NCI-H2227 treated with DMSO at 0.1 percent for 48 hours (cell line): Measurements from ENCODE around the gene NTM.
"Not testable (repeated sequence)": the region's sequence is repeated elsewhere in the genome, so short reads cannot be mapped to it uniquely, and the experiment has no call there.

ENCODE experiments used
- DNase-seq: peaks from one replicate; lab custom pipeline; 2025; lab: John Stamatoyannopoulos, UW

Gene NTM

DNA sequence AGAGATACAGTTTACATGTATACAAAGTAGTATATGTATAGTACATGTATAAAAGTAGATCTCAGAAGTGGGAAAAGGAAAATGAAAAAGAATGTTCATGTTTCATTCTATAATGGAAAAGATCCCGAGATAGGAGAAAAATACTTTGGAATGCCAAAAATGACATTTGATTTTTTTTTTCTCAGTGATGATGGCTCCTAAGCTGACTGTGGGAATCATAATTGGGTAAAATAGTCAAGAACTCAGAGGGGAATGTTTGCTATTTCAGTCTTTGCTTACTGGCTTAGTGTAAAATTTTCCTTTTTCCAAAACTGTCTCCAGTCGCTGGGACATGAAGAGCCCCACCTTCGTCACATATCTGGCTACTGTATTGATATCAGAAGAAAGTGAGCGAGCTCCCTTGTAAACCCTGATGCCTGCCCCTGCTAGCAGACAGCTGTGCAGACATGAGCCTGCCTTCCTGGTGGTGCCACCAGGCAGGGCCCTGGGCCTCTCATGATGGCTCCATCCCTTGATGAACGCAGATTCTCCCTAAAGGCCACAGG is 944.6 kb downstream of the NTM start:
- no peak for DNase-seq

- DNase-seq: no peak
Measured at GRCh38 chr11:132315696-132316095, 945.3 kb downstream of the NTM start.

- no peak for DNase-seq
Measured at GRCh38 chr11:132318421-132319157, 948.2 kb downstream of the NTM start.

DNA sequence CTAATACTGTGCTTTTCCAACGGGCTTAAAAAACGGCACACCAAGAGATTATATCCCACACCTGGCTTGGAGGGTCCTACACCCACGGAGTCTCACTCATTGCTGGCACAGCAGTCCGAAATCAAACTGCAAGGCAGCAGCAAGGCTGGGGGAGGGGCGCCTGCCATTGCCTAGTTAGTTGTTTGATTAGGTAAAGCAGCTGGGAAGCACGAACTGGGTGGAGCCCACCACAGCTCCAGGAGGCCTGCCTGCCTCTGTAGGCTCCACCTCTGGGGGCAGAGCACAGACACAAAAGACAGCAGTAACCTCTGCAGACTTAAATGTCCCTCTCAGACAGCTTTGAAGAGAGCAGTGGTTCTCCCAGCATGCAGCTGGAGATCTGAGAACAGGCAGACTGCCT is 949.0 kb downstream of the NTM start:
- not testable (repeated sequence) for DNase-seq

GRCh38 chr11:132330515-132330914 is 960.1 kb downstream of the NTM start:
- peak; percentile 3 for DNase-seq

DNA sequence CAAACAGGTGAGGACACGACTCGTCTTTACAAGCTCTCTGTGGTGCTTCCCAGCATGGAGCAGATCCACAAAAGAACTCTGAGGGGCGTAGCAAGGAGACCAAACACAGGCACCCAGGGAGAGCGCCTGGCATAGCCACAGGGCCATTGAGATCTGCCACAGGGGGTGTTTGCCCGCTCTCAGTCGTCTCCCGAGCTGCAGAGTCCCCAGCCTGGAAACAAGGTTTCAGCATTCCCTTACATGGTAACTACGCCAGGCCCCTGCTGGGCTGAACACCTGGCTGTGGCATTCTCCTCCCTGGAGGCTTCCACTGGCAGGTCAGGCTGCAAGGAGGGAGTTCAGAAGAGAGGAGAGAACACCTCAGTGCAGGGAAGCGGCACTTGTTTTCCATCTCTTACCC is 962.1 kb downstream of the NTM start:
- DNase-seq: no peak

GRCh38 chr11:132334769-132335280 is 964.4 kb downstream of the NTM start:
- DNase-seq: no peak

GRCh38 chr11:132335311-132335710 is 964.9 kb downstream of the NTM start:
- DNase-seq: no peak

- no peak for DNase-seq
Measured at GRCh38 chr11:132336781-132337535, 966.5 kb downstream of the NTM start.

DNA sequence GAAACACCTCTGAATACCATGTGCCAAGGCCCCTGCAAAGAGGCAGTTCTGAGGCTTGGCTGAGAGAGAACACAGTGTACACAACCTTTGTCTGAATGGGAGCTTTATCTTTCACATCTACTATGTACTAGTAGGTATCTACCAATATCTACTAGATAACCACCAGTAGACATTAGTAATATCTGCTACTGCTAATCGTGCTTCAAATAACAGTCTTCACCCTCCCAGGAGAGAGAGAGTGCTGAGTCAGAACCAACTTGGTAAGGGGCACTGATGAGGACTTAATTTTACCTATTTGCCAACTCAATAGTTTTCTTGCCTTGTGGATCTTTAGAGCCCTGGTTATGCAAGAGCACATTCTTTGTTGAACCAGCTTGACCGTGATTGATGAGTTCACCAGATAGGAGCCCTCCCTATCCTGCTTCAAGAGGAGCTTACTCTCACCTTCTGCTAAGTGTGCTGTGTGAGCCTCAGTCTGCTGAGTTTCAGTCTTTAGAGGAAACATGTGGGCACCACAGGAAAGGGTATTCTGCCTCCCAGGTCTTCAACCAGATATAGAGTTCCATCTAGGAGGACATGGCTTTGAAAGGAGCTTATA is 967.5 kb downstream of the NTM start:
- DNase-seq: no peak

DNA sequence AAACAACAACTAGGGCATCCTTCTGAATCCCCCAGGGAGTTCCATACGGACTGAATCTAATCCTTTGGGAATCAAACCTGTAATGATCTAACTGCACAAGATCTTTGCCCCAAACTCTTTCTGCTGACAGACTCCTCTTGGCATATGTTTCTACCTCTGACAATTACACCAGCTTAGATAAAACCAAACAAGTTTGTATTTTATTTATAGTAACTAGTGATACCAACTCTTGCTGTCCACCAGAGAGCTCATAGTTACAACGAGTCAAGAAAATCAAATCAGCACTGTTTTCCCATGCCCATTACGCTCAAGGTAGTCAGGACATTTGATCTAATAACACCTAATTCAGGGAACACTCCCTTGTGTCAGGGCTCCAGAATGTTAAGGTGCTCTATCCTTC is 972.0 kb downstream of the NTM start:
- no peak for DNase-seq

DNA sequence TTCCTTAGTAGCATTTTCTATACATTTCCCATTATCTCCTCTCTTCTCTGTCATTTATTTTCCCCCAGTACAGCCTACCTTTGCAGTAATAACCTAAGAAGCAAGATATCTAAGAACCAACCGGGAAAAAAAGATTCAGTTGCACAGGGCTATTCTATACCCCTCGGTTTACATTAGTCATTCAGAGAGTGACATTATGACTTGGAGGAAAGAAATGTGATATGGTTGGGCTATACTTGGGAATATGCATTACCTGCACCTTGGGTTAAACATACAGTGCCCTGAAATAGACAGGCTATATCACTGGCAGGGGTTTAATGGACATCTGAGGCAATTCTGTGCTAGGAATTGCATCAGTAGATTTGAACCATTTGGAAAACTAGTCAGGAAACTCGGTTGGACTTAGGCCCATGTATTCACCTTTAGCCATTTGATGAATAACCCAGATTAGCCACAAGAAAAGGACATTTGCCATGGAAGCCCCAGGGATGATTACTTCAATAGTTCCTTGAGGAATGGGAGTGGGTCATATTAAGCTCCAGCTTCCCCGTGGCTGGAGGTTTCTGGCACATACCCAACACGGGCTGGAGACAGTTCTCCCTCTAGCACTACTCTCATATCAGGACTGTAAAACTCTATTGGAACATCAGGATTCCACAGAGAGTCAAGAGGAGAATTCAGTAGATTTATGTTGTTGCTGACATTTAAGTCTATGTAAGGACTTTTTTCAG is 973.2 kb downstream of the NTM start:
- DNase-seq: no peak

GRCh38 chr11:132346558-132347148 is 976.2 kb downstream of the NTM start:
- DNase-seq: no peak

DNA sequence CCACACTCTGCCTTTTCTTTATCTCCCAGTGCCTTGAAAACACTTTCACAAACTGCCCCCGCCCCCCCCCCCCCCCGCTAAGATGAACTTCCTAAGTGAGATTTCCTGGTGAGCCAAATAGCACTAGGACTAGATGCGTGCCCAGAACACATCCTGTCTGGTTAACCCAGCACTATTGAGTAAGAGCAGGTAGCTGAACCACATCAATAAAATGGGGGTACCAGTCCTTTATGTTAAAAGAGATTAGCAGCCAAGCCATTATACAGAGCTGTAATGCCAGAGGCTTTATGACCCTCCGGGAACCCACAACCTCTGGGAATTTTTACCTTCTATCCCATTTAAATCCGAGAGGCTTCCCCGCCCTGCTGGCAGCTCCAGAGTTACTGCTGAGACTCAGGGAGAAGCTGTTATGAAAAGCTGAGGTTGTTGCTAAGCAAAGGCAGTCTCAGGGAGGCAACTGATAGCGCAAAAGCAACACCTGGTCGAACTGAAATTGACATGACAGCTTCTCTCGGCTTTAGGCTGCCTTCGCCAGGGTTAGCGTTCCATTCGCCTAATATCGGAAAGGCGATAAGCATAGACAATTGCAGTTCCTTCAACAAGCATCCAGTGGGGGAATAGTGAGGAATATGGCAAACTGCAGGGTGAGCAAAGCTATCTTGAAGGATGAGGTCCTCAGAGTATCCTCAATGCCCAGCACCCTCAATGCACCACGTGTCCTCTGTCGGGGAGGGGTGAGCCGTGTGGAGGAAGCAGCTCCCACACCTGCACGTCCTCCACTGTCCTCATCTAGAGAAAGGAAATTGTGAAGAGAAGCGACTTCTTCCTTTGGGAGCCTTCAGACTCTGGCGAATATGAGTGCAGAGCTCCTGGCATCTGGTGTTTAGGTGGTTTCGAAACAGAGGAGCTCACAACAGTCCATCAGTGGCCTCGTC is 977.0 kb downstream of the NTM start:
- DNase-seq: no peak

DNA sequence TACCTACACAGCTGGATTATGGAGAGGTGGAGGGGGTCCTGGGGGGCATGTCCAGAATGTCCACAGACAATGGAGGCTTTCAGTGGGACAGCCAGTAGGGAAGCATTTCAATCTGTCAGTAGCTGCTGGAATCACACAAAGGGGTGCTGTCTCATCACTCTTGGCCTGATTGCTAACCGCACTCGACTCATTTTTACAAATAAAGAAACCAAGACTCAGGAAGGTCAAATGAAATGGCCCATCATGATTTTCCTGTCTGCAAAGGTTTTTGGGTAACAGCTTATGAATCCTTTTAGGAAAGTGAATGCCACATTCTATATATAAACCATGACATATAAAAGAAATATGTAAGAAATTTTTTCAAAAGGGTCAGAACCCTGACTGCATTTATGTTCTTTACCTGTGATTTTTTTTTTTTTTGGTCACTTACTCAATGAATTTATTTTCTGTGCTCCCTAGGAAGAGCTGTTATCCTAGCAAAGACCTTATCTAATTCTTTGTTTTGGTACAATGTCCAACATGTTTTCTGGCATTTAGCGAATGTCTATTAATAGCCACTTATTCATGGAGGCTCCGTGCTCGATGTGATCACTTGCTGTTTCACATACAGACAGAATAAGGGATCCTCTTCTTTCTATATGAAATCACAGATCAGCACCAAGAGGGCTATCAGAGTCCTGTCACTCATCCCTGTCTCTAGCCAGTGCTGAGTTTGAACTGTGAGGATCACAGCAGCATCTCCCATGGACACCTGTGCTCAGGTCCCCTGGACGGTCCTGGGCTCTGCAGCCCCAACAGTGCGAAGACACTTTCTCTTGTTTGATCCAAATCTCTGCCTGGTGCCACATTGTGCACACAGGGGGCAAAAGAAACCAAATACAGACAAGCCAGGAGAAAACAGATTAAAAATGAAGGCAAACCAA is 979.7 kb downstream of the NTM start:
- no peak for DNase-seq

DNA sequence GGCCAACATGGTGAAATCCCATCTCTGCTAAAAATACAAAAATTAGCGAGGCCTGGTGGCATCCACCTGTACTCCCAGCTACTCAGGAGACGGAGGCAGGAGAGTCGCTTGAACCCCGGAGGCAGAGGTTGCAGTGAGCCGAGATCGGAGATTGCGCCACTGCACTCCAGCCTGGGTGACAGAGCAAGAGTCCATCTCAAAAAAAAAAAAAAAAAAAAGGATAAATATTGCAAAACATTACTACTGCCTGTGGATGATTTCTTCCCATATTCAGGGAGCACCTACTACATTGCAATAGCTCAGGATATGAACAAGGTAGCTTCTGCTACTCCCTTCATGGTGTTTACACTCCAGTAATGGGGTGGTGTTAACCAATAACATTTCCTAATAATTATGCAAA is 980.6 kb downstream of the NTM start:
- no peak for DNase-seq

DNA sequence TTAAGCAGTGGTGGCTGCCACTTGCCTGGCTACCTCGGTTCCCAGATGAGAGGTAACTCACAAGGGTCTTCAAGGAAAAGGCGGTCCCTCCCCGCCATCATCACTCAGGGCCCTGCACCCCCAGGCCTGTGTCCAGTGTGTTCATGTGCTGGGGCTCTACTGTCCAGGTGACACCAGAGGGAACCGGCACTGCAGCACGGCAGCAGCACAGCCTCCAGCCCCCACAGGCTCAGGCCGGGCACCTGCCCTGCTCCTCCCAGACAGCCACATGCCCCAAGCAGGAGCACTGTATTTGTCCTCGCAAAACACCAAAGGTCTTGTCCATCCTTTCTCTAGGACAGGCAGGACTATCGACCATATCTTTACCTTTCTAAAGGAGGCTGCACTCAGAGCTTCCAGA is 982.1 kb downstream of the NTM start:
- no peak for DNase-seq

DNA sequence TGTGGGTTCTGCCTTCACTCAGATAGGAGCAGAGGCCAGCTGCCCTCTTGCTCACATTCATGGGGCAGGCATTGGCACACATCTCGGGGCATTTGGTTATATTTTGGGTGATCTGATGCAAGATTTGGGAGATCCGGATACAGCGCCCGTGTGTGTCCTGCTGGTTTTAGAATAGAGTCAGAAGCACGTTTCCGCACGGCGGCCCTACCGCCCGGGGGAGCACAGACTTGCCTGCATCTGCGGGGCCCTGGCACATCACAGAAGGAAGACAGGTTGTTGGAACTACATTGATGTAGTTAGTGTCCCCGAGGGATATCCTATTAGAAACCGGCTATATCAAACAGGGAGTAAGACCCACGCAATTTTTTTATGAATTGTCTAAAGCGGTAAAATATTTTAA is 982.8 kb downstream of the NTM start:
- no peak for DNase-seq

DNA sequence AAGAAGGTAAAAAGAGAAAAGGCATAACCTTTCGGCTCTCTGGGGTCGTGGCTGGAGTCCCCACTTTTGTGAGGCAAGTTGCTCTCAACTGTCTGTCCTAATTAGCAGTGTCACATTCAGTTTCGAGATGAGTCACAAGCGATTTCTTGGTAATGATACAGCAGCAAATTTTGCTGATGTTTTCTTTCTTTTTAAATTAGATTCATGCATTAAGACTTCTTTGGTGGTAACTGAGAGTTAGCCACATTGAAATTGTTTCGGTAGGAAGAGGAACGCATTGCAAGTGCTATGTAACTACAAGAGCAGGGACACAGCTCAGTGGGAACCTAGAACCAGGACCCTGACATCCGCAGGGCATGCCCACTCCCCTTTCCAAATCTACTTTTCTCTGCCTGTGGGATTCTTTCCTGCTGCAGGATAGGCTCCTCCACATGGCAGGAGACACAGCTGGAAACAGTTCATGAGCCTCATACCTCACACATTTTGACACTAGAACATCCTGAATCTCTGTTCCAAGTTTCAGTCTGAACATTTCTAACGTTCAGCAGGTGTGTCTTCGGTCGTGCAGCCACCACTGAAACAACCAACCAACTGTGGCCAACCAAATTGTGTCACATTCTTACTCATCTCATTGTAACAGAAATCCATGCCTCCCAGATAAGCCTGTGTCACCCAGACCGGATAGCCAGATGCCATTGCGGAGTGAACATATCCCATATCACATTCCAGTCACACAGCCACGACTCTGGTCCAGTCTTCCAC is 987.6 kb downstream of the NTM start:
- DNase-seq: no peak
